HEK293 (cell line): ENCODE data around the gene CNTNAP1.

Experiments used
- FEZF1 ChIP-seq: fragments of 450-650 bp; formaldehyde crosslinking; IDR thresholded peaks from 2 replicates; pipeline ENCODE4 v1.5.1; 2016; ENCODE audit warnings: missing biosample characterization, missing genetic modification characterization
- GFI1B ChIP-seq: fragments of 450-650 bp; formaldehyde crosslinking; IDR thresholded peaks from 2 replicates; pipeline ENCODE4 v1.5.1; 2016; ENCODE audit warnings: missing biosample characterization, missing genetic modification characterization
- REPIN1 ChIP-seq: fragments of 450-650 bp; formaldehyde crosslinking; IDR thresholded peaks from 2 replicates; pipeline ENCODE4 v1.5.1; 2017; ENCODE audit warnings: missing biosample characterization, missing genetic modification characterization, low read depth
- SCRT2 ChIP-seq: fragments of 450-650 bp; formaldehyde crosslinking; IDR thresholded peaks from 2 replicates; pipeline ENCODE4 v1.5.1; 2016; ENCODE audit warnings: missing biosample characterization, missing genetic modification characterization
- ZBTB1 ChIP-seq: fragments of 450-650 bp; formaldehyde crosslinking; IDR thresholded peaks from 2 replicates; pipeline ENCODE4 v1.5.1; 2016; ENCODE audit warnings: missing biosample characterization, missing genetic modification characterization
- ZBTB20 ChIP-seq: fragments of 450-650 bp; formaldehyde crosslinking; IDR thresholded peaks from 2 replicates; pipeline ENCODE4 v1.5.1; 2016; ENCODE audit warnings: missing biosample characterization, missing genetic modification characterization
- ZBTB48 ChIP-seq: fragments of 450-650 bp; formaldehyde crosslinking; IDR thresholded peaks from 2 replicates; pipeline ENCODE4 v1.5.1; 2016; ENCODE audit warnings: missing biosample characterization, missing genetic modification characterization
- ZFP41 ChIP-seq: fragments of 450-650 bp; formaldehyde crosslinking; IDR thresholded peaks from 2 replicates; pipeline ENCODE4 v1.5.1; 2016; ENCODE audit warnings: missing biosample characterization, missing genetic modification characterization, borderline replicate concordance
- ZIC2 ChIP-seq: fragments of 450-650 bp; formaldehyde crosslinking; IDR thresholded peaks from 2 replicates; pipeline ENCODE4 v1.5.1; 2016; ENCODE audit warnings: missing biosample characterization, missing genetic modification characterization
- ZNF114 ChIP-seq: fragments of 450-650 bp; formaldehyde crosslinking; IDR thresholded peaks from 2 replicates; pipeline ENCODE4 v1.5.0; 2017; ENCODE audit warnings: missing biosample characterization, missing genetic modification characterization
- ZNF157 ChIP-seq: fragments of 450-650 bp; formaldehyde crosslinking; IDR thresholded peaks from 2 replicates; pipeline ENCODE4 v1.5.1; 2016; ENCODE audit warnings: missing biosample characterization, missing genetic modification characterization
- ZNF239 ChIP-seq: fragments of 450-650 bp; formaldehyde crosslinking; IDR thresholded peaks from 2 replicates; pipeline ENCODE4 v1.5.1; 2016; ENCODE audit warnings: missing biosample characterization, missing genetic modification characterization
- ZNF24 ChIP-seq: fragments of 450-650 bp; formaldehyde crosslinking; IDR thresholded peaks from 2 replicates; pipeline ENCODE4 v1.5.1; 2016; ENCODE audit warnings: missing biosample characterization, missing genetic modification characterization
- ZNF335 ChIP-seq: fragments of 450-650 bp; formaldehyde crosslinking; conservative IDR thresholded peaks from 2 replicates; pipeline ENCODE4 v1.5.1; 2016; ENCODE audit warnings: missing biosample characterization, missing genetic modification characterization
- ZNF394 ChIP-seq: fragments of 450-650 bp; formaldehyde crosslinking; IDR thresholded peaks from 2 replicates; pipeline ENCODE4 v1.5.1; 2016; ENCODE audit warnings: missing biosample characterization, missing genetic modification characterization, mild to moderate bottlenecking, moderate library complexity, borderline replicate concordance
- ZNF416 ChIP-seq: fragments of 450-650 bp; formaldehyde crosslinking; IDR thresholded peaks from 2 replicates; pipeline ENCODE4 v1.5.1; 2016; ENCODE audit warnings: missing biosample characterization, missing genetic modification characterization
- ZNF596 ChIP-seq: fragments of 450-650 bp; IDR thresholded peaks from 2 replicates; pipeline ENCODE4 v1.5.0; 2018; ENCODE audit warnings: missing biosample characterization, mild to moderate bottlenecking, missing genetic modification characterization, moderate library complexity
- ZNF629 ChIP-seq: fragments of 450-650 bp; formaldehyde crosslinking; IDR thresholded peaks from 2 replicates; pipeline ENCODE4 v1.5.1; 2017; ENCODE audit warnings: missing biosample characterization, missing genetic modification characterization
- ZNF670 ChIP-seq: fragments of 450-650 bp; formaldehyde crosslinking; IDR thresholded peaks from 2 replicates; pipeline ENCODE4 v1.5.1; 2016; ENCODE audit warnings: missing biosample characterization, missing genetic modification characterization, low read depth
- ZNF830 ChIP-seq: fragments of 450-650 bp; IDR thresholded peaks from 2 replicates; pipeline ENCODE4 v1.5.0; 2018; ENCODE audit warnings: missing biosample characterization, missing genetic modification characterization, low read depth, mild to moderate bottlenecking, moderate library complexity
- ZSCAN30 ChIP-seq: fragments of 450-650 bp; IDR thresholded peaks from 2 replicates; pipeline ENCODE4 v1.5.1; 2018; ENCODE audit warnings: missing biosample characterization, mild to moderate bottlenecking, missing genetic modification characterization, moderate library complexity
- TF ChIP-seq, protein P1 (sequence below): fragments of 450-650 bp; formaldehyde crosslinking; IDR thresholded peaks from 2 replicates; pipeline ENCODE4 v1.5.1; 2016; ENCODE audit warnings: missing biosample characterization, missing genetic modification characterization
- TF ChIP-seq, protein P2 (sequence below): IDR thresholded peaks from 2 replicates; pipeline ENCODE4 v1.6.1; 2011; ENCODE audit warnings: mild to moderate bottlenecking, low read depth, low read length, borderline replicate concordance
- TF ChIP-seq, protein P3 (sequence below): fragments of 450-650 bp; formaldehyde crosslinking; IDR thresholded peaks from 2 replicates; pipeline ENCODE4 v1.5.1; 2016; ENCODE audit warnings: missing biosample characterization, missing genetic modification characterization
- TF ChIP-seq, protein P4 (sequence below): fragments of 450-650 bp; formaldehyde crosslinking; IDR thresholded peaks from 2 replicates; pipeline ENCODE4 v1.5.1; 2016; ENCODE audit warnings: missing biosample characterization, missing genetic modification characterization
- TF ChIP-seq, protein P5 (sequence below): fragments of 450-650 bp; formaldehyde crosslinking; IDR thresholded peaks from 2 replicates; pipeline ENCODE4 v1.5.1; 2016; ENCODE audit warnings: missing biosample characterization, missing genetic modification characterization
- TF ChIP-seq, protein P6 (sequence below): fragments of 450-650 bp; formaldehyde crosslinking; IDR thresholded peaks from 2 replicates; pipeline ENCODE4 v1.5.1; 2016; ENCODE audit warnings: missing biosample characterization, missing genetic modification characterization
- TF ChIP-seq, protein P7 (sequence below): fragments of 450-650 bp; formaldehyde crosslinking; IDR thresholded peaks from 2 replicates; pipeline ENCODE4 v1.5.1; 2017; ENCODE audit warnings: missing biosample characterization, missing genetic modification characterization

CNTNAP1 gene

DNA sequence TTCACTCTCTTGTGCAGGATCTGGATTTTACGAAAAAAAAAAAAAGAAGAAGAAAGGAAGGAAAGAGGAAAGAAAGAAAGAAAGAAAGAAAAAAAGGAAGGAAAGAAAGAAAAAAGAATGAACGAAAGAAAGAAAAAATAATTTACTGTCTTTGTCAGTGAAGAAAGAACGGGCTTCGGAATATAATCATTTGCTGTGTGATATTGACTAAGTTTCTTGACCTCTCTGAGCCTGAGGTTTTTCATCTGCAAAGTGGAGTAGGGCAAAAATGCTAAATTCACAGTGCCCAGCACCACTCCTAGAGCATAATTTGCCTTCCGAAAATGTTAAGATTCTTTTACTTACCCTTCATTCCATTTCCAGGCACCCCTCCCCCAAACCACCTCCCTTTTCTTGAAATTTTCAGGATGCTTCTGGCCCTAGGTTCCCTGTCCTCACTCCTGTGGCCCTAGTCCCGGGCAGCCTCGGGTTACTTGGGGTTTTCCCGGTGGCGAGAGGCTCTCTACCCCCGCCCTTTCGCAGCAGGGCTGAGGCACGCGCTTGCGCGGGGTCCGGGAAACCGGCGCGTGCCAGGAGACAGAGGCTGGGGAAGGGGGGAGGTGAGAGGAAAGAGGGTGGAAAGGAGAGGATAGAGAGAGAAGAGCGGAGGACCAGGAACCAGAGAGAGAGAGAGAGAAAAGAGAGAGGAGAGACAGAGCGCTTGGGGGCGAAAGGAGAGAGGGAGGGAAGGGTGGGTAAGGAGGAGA lies at the start of gene CNTNAP1 (continued):
- TF ChIP-seq FEZF1 (tag by site-specific recombination) (peak; percentile 55), ZBTB20 (no peak; the same call in 1 of the 2 replicates), ZBTB1 (no peak), ZBTB48 (peak; percentile 92), ZNF157 (tag by site-specific recombination) (no peak), ZNF24 (no peak; the same call in 1 of the 2 replicates), ZFP41 (tag by site-specific recombination) (no peak), ZNF670 (no peak), ZNF114 (tag by site-specific recombination) (no peak), ZNF830 (tag by site-specific recombination) (no peak), ZNF394 (tag by site-specific recombination) (peak; percentile 67; the same call in 1 of the 2 replicates), ZIC2 (tag by site-specific recombination) (peak; percentile 52), ZNF335 (peak; percentile 91), ZSCAN30 (0 out of 2 replicates have a peak, but pooled peaks have one; percentile 6), ZNF239 (no peak), ZNF596 (peak; percentile 98), SCRT2 (tag by site-specific recombination) (no peak), ZNF416 (tag by site-specific recombination) (no peak), GFI1B (tag by site-specific recombination) (no peak), REPIN1 (tag by site-specific recombination) (no peak), ZNF629 (peak; percentile 69; the same call in 1 of the 2 replicates)
- TF ChIP-seq, protein P1, sequence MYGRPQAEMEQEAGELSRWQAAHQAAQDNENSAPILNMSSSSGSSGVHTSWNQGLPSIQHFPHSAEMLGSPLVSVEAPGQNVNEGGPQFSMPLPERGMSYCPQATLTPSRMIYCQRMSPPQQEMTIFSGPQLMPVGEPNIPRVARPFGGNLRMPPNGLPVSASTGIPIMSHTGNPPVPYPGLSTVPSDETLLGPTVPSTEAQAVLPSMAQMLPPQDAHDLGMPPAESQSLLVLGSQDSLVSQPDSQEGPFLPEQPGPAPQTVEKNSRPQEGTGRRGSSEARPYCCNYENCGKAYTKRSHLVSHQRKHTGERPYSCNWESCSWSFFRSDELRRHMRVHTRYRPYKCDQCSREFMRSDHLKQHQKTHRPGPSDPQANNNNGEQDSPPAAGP (tag by site-specific recombination) = peak; percentile 90
- TF ChIP-seq, protein P2, sequence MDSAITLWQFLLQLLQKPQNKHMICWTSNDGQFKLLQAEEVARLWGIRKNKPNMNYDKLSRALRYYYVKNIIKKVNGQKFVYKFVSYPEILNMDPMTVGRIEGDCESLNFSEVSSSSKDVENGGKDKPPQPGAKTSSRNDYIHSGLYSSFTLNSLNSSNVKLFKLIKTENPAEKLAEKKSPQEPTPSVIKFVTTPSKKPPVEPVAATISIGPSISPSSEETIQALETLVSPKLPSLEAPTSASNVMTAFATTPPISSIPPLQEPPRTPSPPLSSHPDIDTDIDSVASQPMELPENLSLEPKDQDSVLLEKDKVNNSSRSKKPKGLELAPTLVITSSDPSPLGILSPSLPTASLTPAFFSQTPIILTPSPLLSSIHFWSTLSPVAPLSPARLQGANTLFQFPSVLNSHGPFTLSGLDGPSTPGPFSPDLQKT = no peak
- TF ChIP-seq, protein P3, sequence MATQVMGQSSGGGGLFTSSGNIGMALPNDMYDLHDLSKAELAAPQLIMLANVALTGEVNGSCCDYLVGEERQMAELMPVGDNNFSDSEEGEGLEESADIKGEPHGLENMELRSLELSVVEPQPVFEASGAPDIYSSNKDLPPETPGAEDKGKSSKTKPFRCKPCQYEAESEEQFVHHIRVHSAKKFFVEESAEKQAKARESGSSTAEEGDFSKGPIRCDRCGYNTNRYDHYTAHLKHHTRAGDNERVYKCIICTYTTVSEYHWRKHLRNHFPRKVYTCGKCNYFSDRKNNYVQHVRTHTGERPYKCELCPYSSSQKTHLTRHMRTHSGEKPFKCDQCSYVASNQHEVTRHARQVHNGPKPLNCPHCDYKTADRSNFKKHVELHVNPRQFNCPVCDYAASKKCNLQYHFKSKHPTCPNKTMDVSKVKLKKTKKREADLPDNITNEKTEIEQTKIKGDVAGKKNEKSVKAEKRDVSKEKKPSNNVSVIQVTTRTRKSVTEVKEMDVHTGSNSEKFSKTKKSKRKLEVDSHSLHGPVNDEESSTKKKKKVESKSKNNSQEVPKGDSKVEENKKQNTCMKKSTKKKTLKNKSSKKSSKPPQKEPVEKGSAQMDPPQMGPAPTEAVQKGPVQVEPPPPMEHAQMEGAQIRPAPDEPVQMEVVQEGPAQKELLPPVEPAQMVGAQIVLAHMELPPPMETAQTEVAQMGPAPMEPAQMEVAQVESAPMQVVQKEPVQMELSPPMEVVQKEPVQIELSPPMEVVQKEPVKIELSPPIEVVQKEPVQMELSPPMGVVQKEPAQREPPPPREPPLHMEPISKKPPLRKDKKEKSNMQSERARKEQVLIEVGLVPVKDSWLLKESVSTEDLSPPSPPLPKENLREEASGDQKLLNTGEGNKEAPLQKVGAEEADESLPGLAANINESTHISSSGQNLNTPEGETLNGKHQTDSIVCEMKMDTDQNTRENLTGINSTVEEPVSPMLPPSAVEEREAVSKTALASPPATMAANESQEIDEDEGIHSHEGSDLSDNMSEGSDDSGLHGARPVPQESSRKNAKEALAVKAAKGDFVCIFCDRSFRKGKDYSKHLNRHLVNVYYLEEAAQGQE (tag by site-specific recombination) = 0 out of 2 replicates have a peak, but pooled peaks have one; percentile 29
- TF ChIP-seq, protein P4, sequence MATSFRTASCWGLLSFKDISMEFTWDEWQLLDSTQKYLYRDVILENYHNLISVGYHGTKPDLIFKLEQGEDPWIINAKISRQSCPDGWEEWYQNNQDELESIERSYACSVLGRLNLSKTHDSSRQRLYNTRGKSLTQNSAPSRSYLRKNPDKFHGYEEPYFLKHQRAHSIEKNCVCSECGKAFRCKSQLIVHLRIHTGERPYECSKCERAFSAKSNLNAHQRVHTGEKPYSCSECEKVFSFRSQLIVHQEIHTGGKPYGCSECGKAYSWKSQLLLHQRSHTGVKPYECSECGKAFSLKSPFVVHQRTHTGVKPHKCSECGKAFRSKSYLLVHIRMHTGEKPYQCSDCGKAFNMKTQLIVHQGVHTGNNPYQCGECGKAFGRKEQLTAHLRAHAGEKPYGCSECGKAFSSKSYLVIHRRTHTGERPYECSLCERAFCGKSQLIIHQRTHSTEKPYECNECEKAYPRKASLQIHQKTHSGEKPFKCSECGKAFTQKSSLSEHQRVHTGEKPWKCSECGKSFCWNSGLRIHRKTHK (tag by site-specific recombination) = no peak
- TF ChIP-seq, protein P5, sequence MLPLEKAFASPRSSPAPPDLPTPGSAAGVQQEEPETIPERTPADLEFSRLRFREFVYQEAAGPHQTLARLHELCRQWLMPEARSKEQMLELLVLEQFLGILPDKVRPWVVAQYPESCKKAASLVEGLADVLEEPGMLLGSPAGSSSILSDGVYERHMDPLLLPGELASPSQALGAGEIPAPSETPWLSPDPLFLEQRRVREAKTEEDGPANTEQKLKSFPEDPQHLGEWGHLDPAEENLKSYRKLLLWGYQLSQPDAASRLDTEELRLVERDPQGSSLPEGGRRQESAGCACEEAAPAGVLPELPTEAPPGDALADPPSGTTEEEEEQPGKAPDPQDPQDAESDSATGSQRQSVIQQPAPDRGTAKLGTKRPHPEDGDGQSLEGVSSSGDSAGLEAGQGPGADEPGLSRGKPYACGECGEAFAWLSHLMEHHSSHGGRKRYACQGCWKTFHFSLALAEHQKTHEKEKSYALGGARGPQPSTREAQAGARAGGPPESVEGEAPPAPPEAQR (tag by site-specific recombination) = no peak
- TF ChIP-seq, protein P6, sequence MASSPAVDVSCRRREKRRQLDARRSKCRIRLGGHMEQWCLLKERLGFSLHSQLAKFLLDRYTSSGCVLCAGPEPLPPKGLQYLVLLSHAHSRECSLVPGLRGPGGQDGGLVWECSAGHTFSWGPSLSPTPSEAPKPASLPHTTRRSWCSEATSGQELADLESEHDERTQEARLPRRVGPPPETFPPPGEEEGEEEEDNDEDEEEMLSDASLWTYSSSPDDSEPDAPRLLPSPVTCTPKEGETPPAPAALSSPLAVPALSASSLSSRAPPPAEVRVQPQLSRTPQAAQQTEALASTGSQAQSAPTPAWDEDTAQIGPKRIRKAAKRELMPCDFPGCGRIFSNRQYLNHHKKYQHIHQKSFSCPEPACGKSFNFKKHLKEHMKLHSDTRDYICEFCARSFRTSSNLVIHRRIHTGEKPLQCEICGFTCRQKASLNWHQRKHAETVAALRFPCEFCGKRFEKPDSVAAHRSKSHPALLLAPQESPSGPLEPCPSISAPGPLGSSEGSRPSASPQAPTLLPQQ (tag by site-specific recombination) = peak; percentile 78; the same call in 1 of the 2 replicates
- TF ChIP-seq, protein P7, sequence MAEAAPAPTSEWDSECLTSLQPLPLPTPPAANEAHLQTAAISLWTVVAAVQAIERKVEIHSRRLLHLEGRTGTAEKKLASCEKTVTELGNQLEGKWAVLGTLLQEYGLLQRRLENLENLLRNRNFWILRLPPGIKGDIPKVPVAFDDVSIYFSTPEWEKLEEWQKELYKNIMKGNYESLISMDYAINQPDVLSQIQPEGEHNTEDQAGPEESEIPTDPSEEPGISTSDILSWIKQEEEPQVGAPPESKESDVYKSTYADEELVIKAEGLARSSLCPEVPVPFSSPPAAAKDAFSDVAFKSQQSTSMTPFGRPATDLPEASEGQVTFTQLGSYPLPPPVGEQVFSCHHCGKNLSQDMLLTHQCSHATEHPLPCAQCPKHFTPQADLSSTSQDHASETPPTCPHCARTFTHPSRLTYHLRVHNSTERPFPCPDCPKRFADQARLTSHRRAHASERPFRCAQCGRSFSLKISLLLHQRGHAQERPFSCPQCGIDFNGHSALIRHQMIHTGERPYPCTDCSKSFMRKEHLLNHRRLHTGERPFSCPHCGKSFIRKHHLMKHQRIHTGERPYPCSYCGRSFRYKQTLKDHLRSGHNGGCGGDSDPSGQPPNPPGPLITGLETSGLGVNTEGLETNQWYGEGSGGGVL = peak; percentile 93
